ENCODE measurements around the gene SARDH.

SARDH gene

GRCh38 chr9:133742251-133742650, 4.1 kb upstream of the SARDH start:
- no peaks in the 10 kb centered on the region for H3K79me2 ChIP-seq (ENCODE audit: control insufficient read depth, low read length)
- no peaks in the 10 kb centered on the region for H3K9me3 ChIP-seq (ENCODE audit: control insufficient read depth, insufficient read depth, low read length)
- H3K4me1 ChIP-seq (ENCODE audit: control insufficient read depth, low read length), result peaks cover 11% of the 10 kb centered on the region
- 0 out of 2 replicates have a peak, but pooled peaks cover 3% of the 10 kb centered on the region for H4K20me1 ChIP-seq (ENCODE audit: control insufficient read depth, insufficient read depth, low read depth, low read length)
- peaks cover 26% of the 10 kb centered on the region for H3K27me3 ChIP-seq (ENCODE audit: control insufficient read depth, low read length)
- TF ChIP-seq CTCF (IDR thresholded peaks at IDR 0.05; ENCODE audit: low read depth, low read length, poor library complexity, severe bottlenecking) (no peak), EZH2phosphoT487 (IDR thresholded peaks at IDR 0.05; ENCODE audit: borderline replicate concordance, low read length) (no peak)
- no peak overlapping the region for H3K4me2 ChIP-seq (ENCODE audit: low read length)
- no peak overlapping the region for H3K27ac ChIP-seq (ENCODE audit: low read depth, low read length)
- H3F3A ChIP-seq (ENCODE audit: control insufficient read depth, insufficient read depth), result peaks cover 3% of the 10 kb centered on the region; the same call in 1 of the 2 replicates
- no peaks in the 10 kb centered on the region for H3K9me2 ChIP-seq (replicated peaks; ENCODE audit: control insufficient read depth, low read length)
- no peaks in the 10 kb centered on the region for H3K36me3 ChIP-seq (ENCODE audit: control insufficient read depth, low read length)
- no peak overlapping the region for H3K4me3 ChIP-seq (ENCODE audit: low read length)

- Histone ChIP-seq H3K27ac (ENCODE audit: low read depth, low read length) (no peak overlapping the region), H3K9me2 (replicated peaks; ENCODE audit: control insufficient read depth, low read length) (no peaks in the 10 kb centered on the region)
Observed at GRCh38 chr9:133741716-133742115, 3.6 kb upstream of the SARDH start.

GRCh38 chr9:133740911-133741310, 2.8 kb upstream of the SARDH start:
- H3K36me3 ChIP-seq (ENCODE audit: control insufficient read depth, low read length), result no peaks in the 10 kb centered on the region
- H3K9me3 ChIP-seq (ENCODE audit: control insufficient read depth, insufficient read depth, low read length), result no peaks in the 10 kb centered on the region
- H3K79me2 ChIP-seq (ENCODE audit: control insufficient read depth, low read length), result no peaks in the 10 kb centered on the region
- H3K4me1 ChIP-seq (ENCODE audit: control insufficient read depth, low read length), result peaks cover 11% of the 10 kb centered on the region
- H3K27me3 ChIP-seq (ENCODE audit: control insufficient read depth, low read length), result peaks cover 33% of the 10 kb centered on the region
- no peak overlapping the region for H3K4me2 ChIP-seq (ENCODE audit: low read length)
- no peaks in the 10 kb centered on the region for H3K9me2 ChIP-seq (replicated peaks; ENCODE audit: control insufficient read depth, low read length)
- no peak overlapping the region for H3K27ac ChIP-seq (ENCODE audit: low read depth, low read length)
- peaks cover 3% of the 10 kb centered on the region; the same call in 1 of the 2 replicates for H3F3A ChIP-seq (ENCODE audit: control insufficient read depth, insufficient read depth)
- H3K4me3 ChIP-seq (ENCODE audit: low read length), result no peak overlapping the region
- TF ChIP-seq CTCF (IDR thresholded peaks at IDR 0.05; ENCODE audit: low read depth, low read length, poor library complexity, severe bottlenecking) (no peak), EZH2phosphoT487 (IDR thresholded peaks at IDR 0.05; ENCODE audit: borderline replicate concordance, low read length) (no peak)
- 0 out of 2 replicates have a peak, but pooled peaks cover 3% of the 10 kb centered on the region for H4K20me1 ChIP-seq (ENCODE audit: control insufficient read depth, insufficient read depth, low read depth, low read length)

More at GRCh38 chr9:133741716-133742115, 3.6 kb upstream of the SARDH start:
- no peaks in the 10 kb centered on the region for H3K9me3 ChIP-seq (ENCODE audit: control insufficient read depth, insufficient read depth, low read length)
- no peak overlapping the region for H3K4me3 ChIP-seq (ENCODE audit: low read length)
- H3K4me2 ChIP-seq (ENCODE audit: low read length), result no peak overlapping the region
- peaks cover 11% of the 10 kb centered on the region for H3K4me1 ChIP-seq (ENCODE audit: control insufficient read depth, low read length)
- H3K79me2 ChIP-seq (ENCODE audit: control insufficient read depth, low read length), result no peaks in the 10 kb centered on the region
- TF ChIP-seq EZH2phosphoT487 (IDR thresholded peaks at IDR 0.05; ENCODE audit: borderline replicate concordance, low read length) (no peak), CTCF (IDR thresholded peaks at IDR 0.05; ENCODE audit: low read depth, low read length, poor library complexity, severe bottlenecking) (no peak)
- H4K20me1 ChIP-seq (ENCODE audit: control insufficient read depth, insufficient read depth, low read depth, low read length), result 0 out of 2 replicates have a peak, but pooled peaks cover 3% of the 10 kb centered on the region
- H3F3A ChIP-seq (ENCODE audit: control insufficient read depth, insufficient read depth), result peaks cover 3% of the 10 kb centered on the region; the same call in 1 of the 2 replicates
- peaks cover 28% of the 10 kb centered on the region for H3K27me3 ChIP-seq (ENCODE audit: control insufficient read depth, low read length)
- H3K36me3 ChIP-seq (ENCODE audit: control insufficient read depth, low read length), result no peaks in the 10 kb centered on the region
